Hepatocyte (in vitro differentiated cells): ENCODE data around the gene ANKHD1.

ENCODE experiments used
- CTCF ChIP-seq: fragments of 200-600 bp; sonication (generic); IDR thresholded peaks from 2 replicates; pipeline ENCODE4 v1.5.1; 2016; ENCODE audit warnings: antibody characterized with exemption, mild to moderate bottlenecking; ENCODE audit not compliant: poor library complexity
- EZH2 ChIP-seq: fragments of 200-600 bp; sonication (generic); IDR thresholded peaks from 2 replicates; pipeline ENCODE4 v1.6.1; 2016; ENCODE audit warnings: antibody characterized with exemption, mild to moderate bottlenecking, borderline replicate concordance
- EZH2phosphoT487 ChIP-seq: fragments of 200-600 bp; sonication (generic); IDR thresholded peaks from one replicate; pipeline ENCODE4 v1.6.1; 2018; ENCODE audit warnings: antibody characterized with exemption, mild to moderate bottlenecking, low read depth, moderate library complexity; ENCODE audit not compliant: unreplicated experiment, severe bottlenecking

- TF ChIP-seq CTCF, result no peak
- TF ChIP-seq EZH2phosphoT487, result no peak
- no peak for TF ChIP-seq EZH2
Measured at GRCh38 chr5:140568443-140569063, 166.9 kb downstream of the ANKHD1 start.
